Right lobe of liver (tissue), 4 donors: Measurements from ENCODE around the gene B3GNT5.

Experiments
- CTCF ChIP-seq, 4 donors: fragments of 200-600 bp in 3 of 4; fragments of 450-650 bp in 1 of 4; IDR thresholded peaks; one replicate each; pipeline versions ENCODE4 v1.5.1 to v1.8.0; 2016 to 2022; ENCODE audit warnings: antibody characterized with exemption in 4 of 4, mild to moderate bottlenecking in 2 of 4
- POLR2A ChIP-seq: fragments of 450-650 bp; IDR thresholded peaks from one replicate; pipeline ENCODE4 v1.6.1; 2017; ENCODE audit warnings: antibody characterized with exemption, mild to moderate bottlenecking
- donor health status: DM: no; HTN: no; CAD: no.
- donor health status: DM: no; HTN: no; CAD: no.
- donor health status: DM: no; HTN: yes; CAD: no.

GRCh38 chr3:183217548-183218332, 35.3 kb upstream of the B3GNT5 start:
- no peak for TF ChIP-seq CTCF (IDR thresholded peaks at IDR 0.05)
- TF ChIP-seq POLR2A = no peak
